ENCODE data around the gene TPCN2. TPM values are rescaled to one million over a fixed set of nuclear protein-coding genes. Genes with fewer than 3 reads are reported as not detected.

Gene TPCN2
- total RNA-seq, 8 experiments from 2014 or later, result 3.6 to 17.2 (median 5.6) TPM

GRCh38 chr11:69091638-69092165, 43.0 kb downstream of the TPCN2 start:
- ATAC-seq (replicated peaks in 6 of 8), result no peak
- in situ Hi-C loops (cut with MboI; ENCODE audit: low pct_unique_long_range_greater_than_20kb in 2 of 9, low sequenced_read_pairs in 9 of 9, unreplicated experiment in 9 of 9), result loop anchor here in 1 of 9 experiments (10.0 kb wide), 1 partner anchor 553 kb away; the partner anchor contains the start of gene CCND1
- no peaks in the 10 kb centered on the region for H3K4me1 ChIP-seq (replicated peaks in 1 of 2)
- WGBS, 10 experiments, result 80 to 100% (median 99%) methylated on average over 1 to 6 of the region's 6 CpGs; no CpG with 5 or more reads in 2 of the 10 experiments
- no peak overlapping the region for H3K27ac ChIP-seq
- H3K4me3 ChIP-seq, result no peak overlapping the region

- Histone ChIP-seq H3K4me1 (replicated peaks in 1 of 2) (no peaks in the 10 kb centered on the region), H3K4me3 (no peak overlapping the region), H3K27ac (no peak overlapping the region)
- ATAC-seq (replicated peaks in 6 of 8), result no peak
- in situ Hi-C loops (cut with MboI; ENCODE audit: low pct_unique_long_range_greater_than_20kb in 2 of 9, low sequenced_read_pairs in 9 of 9, unreplicated experiment in 9 of 9), result loop anchor here in 1 of 9 experiments (10.0 kb wide), 1 partner anchor 553 kb away; the partner anchor contains the start of gene CCND1
- WGBS, 10 experiments, result 93 to 100% (median 98%) methylated on average over 1 to 15 of the region's 18 CpGs; no CpG with 5 or more reads in 4 of the 10 experiments
These were observed 43.5 kb downstream of the TPCN2 start for GRCh38 chr11:69092263-69092662.

GRCh38 chr11:69093106-69093505, 44.4 kb downstream of the TPCN2 start:
- in situ Hi-C loops (cut with MboI; ENCODE audit: low pct_unique_long_range_greater_than_20kb in 2 of 9, low sequenced_read_pairs in 9 of 9, unreplicated experiment in 9 of 9), result loop anchor here in 1 of 9 experiments (10.0 kb wide), 1 partner anchor 552 kb away; the partner anchor contains the start of gene CCND1

GRCh38 chr11:69094111-69094914, 45.6 kb downstream of the TPCN2 start:
- no peaks in the 10 kb centered on the region for H3K4me1 ChIP-seq (replicated peaks in 1 of 2)
- no peak overlapping the region for H3K27ac ChIP-seq
- 12 to 100% (median 73%) methylated on average over 1 to 7 of the region's 16 CpGs; no CpG with 5 or more reads in 5 of the 10 experiments for WGBS, 10 experiments
- ATAC-seq (replicated peaks in 6 of 8), result peak in 7 of 8 experiments; percentile 12 to 60 (median 39)
- no peak overlapping the region for H3K4me3 ChIP-seq
- in situ Hi-C loops (cut with MboI; ENCODE audit: low pct_unique_long_range_greater_than_20kb in 2 of 9, low sequenced_read_pairs in 9 of 9, unreplicated experiment in 9 of 9), result loop anchor here in 1 of 9 experiments (10.0 kb wide), 1 partner anchor 550 kb away; the partner anchor contains the start of gene CCND1

More at GRCh38 chr11:69093106-69093505, 44.4 kb downstream of the TPCN2 start:
- Histone ChIP-seq H3K4me3 (no peak overlapping the region), H3K4me1 (replicated peaks in 1 of 2) (no peaks in the 10 kb centered on the region), H3K27ac (no peak overlapping the region)
- ATAC-seq (replicated peaks in 6 of 8), result no peak
- WGBS, 10 experiments, result 80 to 100% (median 90%) methylated on average over 1 to 10 of the region's 10 CpGs; no CpG with 5 or more reads in 3 of the 10 experiments

- Histone ChIP-seq H3K4me1 (replicated peaks in 1 of 2) (no peaks in the 10 kb centered on the region), H3K4me3 (no peak overlapping the region), H3K27ac (no peak overlapping the region)
- in situ Hi-C loops (cut with MboI; ENCODE audit: low pct_unique_long_range_greater_than_20kb in 2 of 9, low sequenced_read_pairs in 9 of 9, unreplicated experiment in 9 of 9), result loop anchor here in 1 of 9 experiments (10.0 kb wide), 1 partner anchor 550 kb away; the partner anchor contains the start of gene CCND1
- WGBS, 10 experiments, result 0 to 80% (median 65%) methylated on average over 1 to 2 of the region's 10 CpGs; no CpG with 5 or more reads in 6 of the 10 experiments
- no peak for ATAC-seq (replicated peaks in 6 of 8)
These were observed 46.2 kb downstream of the TPCN2 start for GRCh38 chr11:69094915-69095290.

GRCh38 chr11:69095300-69095699, 46.6 kb downstream of the TPCN2 start:
- no peak for ATAC-seq (replicated peaks in 6 of 8)
- Histone ChIP-seq H3K4me1 (replicated peaks in 1 of 2) (no peaks in the 10 kb centered on the region), H3K27ac (no peak overlapping the region), H3K4me3 (no peak overlapping the region)
- in situ Hi-C loops (cut with MboI; ENCODE audit: low pct_unique_long_range_greater_than_20kb in 2 of 9, low sequenced_read_pairs in 9 of 9, unreplicated experiment in 9 of 9), result loop anchor here in 1 of 9 experiments (10.0 kb wide), 1 partner anchor 550 kb away; the partner anchor contains the start of gene CCND1
- WGBS, 10 experiments, result 72 to 90% (median 83%) methylated on average over 2 to 5 of the region's 10 CpGs; no CpG with 5 or more reads in 6 of the 10 experiments

GRCh38 chr11:69096473-69096872, 47.7 kb downstream of the TPCN2 start:
- WGBS, 10 experiments, result 96 to 100% (median 98%) methylated on average over 1 to 10 of the region's 13 CpGs; no CpG with 5 or more reads in 6 of the 10 experiments
- ATAC-seq (replicated peaks in 6 of 8), result no peak
- Histone ChIP-seq H3K4me1 (replicated peaks in 1 of 2) (no peaks in the 10 kb centered on the region), H3K4me3 (no peak overlapping the region), H3K27ac (no peak overlapping the region)
- in situ Hi-C loops (cut with MboI; ENCODE audit: low pct_unique_long_range_greater_than_20kb in 2 of 9, low sequenced_read_pairs in 9 of 9, unreplicated experiment in 9 of 9), result loop anchor here in 1 of 9 experiments (10.0 kb wide), 1 partner anchor 548 kb away; the partner anchor contains the start of gene CCND1

GRCh38 chr11:69097263-69097662, 48.5 kb downstream of the TPCN2 start:
- no peak for ATAC-seq (replicated peaks in 6 of 8)
- 85 to 100% (median 95%) methylated on average over 1 to 5 of the region's 16 CpGs; no CpG with 5 or more reads in 6 of the 10 experiments for WGBS, 10 experiments
- Histone ChIP-seq H3K27ac (no peak overlapping the region), H3K4me1 (replicated peaks in 1 of 2) (no peaks in the 10 kb centered on the region), H3K4me3 (no peak overlapping the region)
- in situ Hi-C loops (cut with MboI; ENCODE audit: low pct_unique_long_range_greater_than_20kb in 2 of 9, low sequenced_read_pairs in 9 of 9, unreplicated experiment in 9 of 9), result loop anchor here in 1 of 9 experiments (10.0 kb wide), 1 partner anchor 548 kb away; the partner anchor contains the start of gene CCND1

- H3K4me3 ChIP-seq, result no peak overlapping the region
- H3K27ac ChIP-seq, result no peak overlapping the region
- no peaks in the 10 kb centered on the region for H3K4me1 ChIP-seq (replicated peaks in 1 of 2)
- no peak for ATAC-seq (replicated peaks in 6 of 8)
- in situ Hi-C loops (cut with MboI; ENCODE audit: low pct_unique_long_range_greater_than_20kb in 2 of 9, low sequenced_read_pairs in 9 of 9, unreplicated experiment in 9 of 9), result loop anchor here in 1 of 9 experiments (10.0 kb wide), 1 partner anchor 546 kb away; the partner anchor contains the start of gene CCND1
- WGBS, 10 experiments, result 50 to 80% (median 80%) methylated on average over 1 to 5 of the region's 17 CpGs; no CpG with 5 or more reads in 5 of the 10 experiments
These were observed 50.4 kb downstream of the TPCN2 start for GRCh38 chr11:69099180-69099579.

- 20 to 93% (median 52%) methylated on average over 1 to 10 of the region's 13 CpGs; no CpG with 5 or more reads in 6 of the 10 experiments for WGBS, 10 experiments
- Histone ChIP-seq H3K4me1 (replicated peaks in 1 of 2) (no peaks in the 10 kb centered on the region), H3K4me3 (no peak overlapping the region), H3K27ac (no peak overlapping the region)
- ATAC-seq (replicated peaks in 6 of 8), result peak in 1 of 8 experiments; percentile 13
- in situ Hi-C loops (cut with MboI; ENCODE audit: low pct_unique_long_range_greater_than_20kb in 2 of 9, low sequenced_read_pairs in 9 of 9, unreplicated experiment in 9 of 9), result loop anchor here in 8 of 9 experiments (10.0 to 25.0 kb wide), 4 partner anchors 337 to 564 kb away; partner anchors contain the start of gene CCND1 (in 1 of the 8)
These were observed 51.9 kb downstream of the TPCN2 start for GRCh38 chr11:69100454-69101114.

- WGBS, 10 experiments, result 13 to 54% (median 33%) methylated on average over 3 to 10 of the region's 14 CpGs; no CpG with 5 or more reads in 7 of the 10 experiments
- no peak overlapping the region for H3K27ac ChIP-seq
- in situ Hi-C loops (cut with MboI; ENCODE audit: low pct_unique_long_range_greater_than_20kb in 2 of 9, low sequenced_read_pairs in 9 of 9, unreplicated experiment in 9 of 9), result loop anchor here in 8 of 9 experiments (10.0 to 25.0 kb wide), 4 partner anchors 336 to 564 kb away; partner anchors contain the start of gene CCND1 (in 1 of the 8)
- no peak overlapping the region for H3K4me3 ChIP-seq
- ATAC-seq (replicated peaks in 6 of 8), result peak; percentile 73 to 90 (median 83)
- peaks cover 4% of the 10 kb centered on the region in 2 donors for H3K4me1 ChIP-seq (replicated peaks in 1 of 2)
These were observed 52.5 kb downstream of the TPCN2 start for GRCh38 chr11:69101115-69101791.

All from motor neuron (in vitro differentiated cells).